Liver (tissue), 9 donors: ENCODE measurements around the gene ABT1. TPM values are rescaled to one million over a fixed set of nuclear protein-coding genes. Genes with fewer than 3 reads are reported as not detected.

Source experiments
- DNase-seq: peaks from one replicate; pipeline ENCODE4 v3.0.0-alpha.2; 2017; ENCODE audit warnings: low spot score
- H3K27ac ChIP-seq, 2 donors: one replicate each; pipeline ENCODE4 v1.7.0; 2013; ENCODE audit warnings: inconsistent platforms in 2 of 2, low read length in 2 of 2, control low read depth in 1 of 2, low read depth in 1 of 2, mild to moderate bottlenecking in 1 of 2
- H3K27me3 ChIP-seq, 4 donors: one replicate each; pipeline versions ENCODE4 v1.6.1 to v1.7.0; 2013; ENCODE audit warnings: low read length in 3 of 4, inconsistent platforms in 1 of 4, mild to moderate bottlenecking in 1 of 4, moderate library complexity in 1 of 4; ENCODE audit not compliant: control insufficient read depth in 4 of 4, insufficient read depth in 4 of 4
- H3K36me3 ChIP-seq, 4 donors: one replicate each; pipeline versions ENCODE4 v1.6.1 to v1.7.0; 2013; ENCODE audit warnings: low read length in 3 of 4, mild to moderate bottlenecking in 3 of 4, low read depth in 1 of 4, moderate library complexity in 1 of 4; ENCODE audit not compliant: control insufficient read depth in 4 of 4, insufficient read depth in 3 of 4
- H3K4me1 ChIP-seq, 4 donors: one replicate each; pipeline versions ENCODE4 v1.6.1 to v1.7.0; 2013; ENCODE audit warnings: low read length in 3 of 4, mild to moderate bottlenecking in 3 of 4, moderate library complexity in 1 of 4; ENCODE audit not compliant: control insufficient read depth in 4 of 4, insufficient read depth in 4 of 4
- H3K4me3 ChIP-seq, 3 donors: one replicate each; pipeline versions ENCODE4 v1.6.1 to v1.7.0; 2013; ENCODE audit warnings: low read length in 3 of 3, control low read depth in 1 of 3, low read depth in 1 of 3, mild to moderate bottlenecking in 1 of 3
- H3K9ac ChIP-seq, 2 donors: one replicate each; pipeline ENCODE4 v1.7.0; 2013; ENCODE audit warnings: low read length in 2 of 2, mild to moderate bottlenecking in 2 of 2, moderate library complexity in 2 of 2, control low read depth in 1 of 2, low read depth in 1 of 2
- H3K9me3 ChIP-seq, 4 donors: one replicate each; pipeline versions ENCODE4 v1.6.1 to v1.7.0; 2013; ENCODE audit warnings: low read length in 3 of 4; ENCODE audit not compliant: control insufficient read depth in 4 of 4
- EGR1 ChIP-seq, 2 donors: IDR thresholded peaks; 2 replicates each; pipeline ENCODE4 v1.6.1; 2016 to 2018; ENCODE audit warnings: antibody characterized with exemption in 2 of 2, low read depth in 2 of 2
- FOXA1 ChIP-seq: IDR thresholded peaks from 2 replicates; pipeline ENCODE4 v1.6.1; 2016; ENCODE audit warnings: antibody characterized with exemption
- FOXA2 ChIP-seq: IDR thresholded peaks from 2 replicates; pipeline ENCODE4 v1.6.1; 2016; ENCODE audit warnings: antibody characterized with exemption
- GABPA ChIP-seq, 2 donors: IDR thresholded peaks in 1 of 2; conservative IDR thresholded peaks in 1 of 2; 2 replicates each; pipeline ENCODE4 v1.6.1; 2016; ENCODE audit warnings: antibody characterized with exemption in 2 of 2, mild to moderate bottlenecking in 1 of 2, moderate library complexity in 1 of 2
- RXRA ChIP-seq, 2 donors: IDR thresholded peaks; 2 replicates each; pipeline ENCODE4 v1.6.1; 2017 to 2018; ENCODE audit warnings: antibody characterized with exemption in 2 of 2, mild to moderate bottlenecking in 1 of 2
- SP1 ChIP-seq: IDR thresholded peaks from 2 replicates; pipeline ENCODE4 v1.6.1; 2018; ENCODE audit warnings: antibody characterized with exemption, mild to moderate bottlenecking
- WGBS: extraction: QIAGEN DNeasy Blood & Tissue Kit; methylation state at CpG from one replicate; pipeline ENCODE4 v1.1.7; 2013; 5-methylcytosine and 5-hydroxymethylcytosine counted together
- polyA plus RNA-seq, 2 donors: library from polyadenylated mRNA; stranded (reverse) in 1 of 2; unstranded in 1 of 2; fragments of 200-250 nt in 1 of 2; fragments of >200 nt in 1 of 2; fragmentation: Nextera tagmentation in 1 of 2; extraction: Ambion mirVana in 1 of 2; gene quantifications; one replicate each; pipeline versions ENCODE4 v1.2.1 to v1.2.3, GENCODE V29; 2013 to 2015
- total RNA-seq, 2 donors: library from RNA; depleted of rRNA; stranded (reverse); fragments of >200 nt; gene quantifications; one replicate each; pipeline ENCODE4 v1.2.3, GENCODE V29; 2014
- TF ChIP-seq, protein P1 (sequence below): IDR thresholded peaks from 2 replicates; pipeline ENCODE4 v1.6.1; 2016; ENCODE audit warnings: antibody characterized with exemption
- TF ChIP-seq, protein P2 (sequence below): IDR thresholded peaks from 2 replicates; pipeline ENCODE4 v1.6.1; 2016; ENCODE audit warnings: antibody characterized with exemption
- TF ChIP-seq, protein P3 (sequence below): IDR thresholded peaks from 2 replicates; pipeline ENCODE4 v1.6.1; 2016; ENCODE audit warnings: antibody characterized with exemption, mild to moderate bottlenecking
- TF ChIP-seq, protein P4 (sequence below): fragments of 150-350 bp; IDR thresholded peaks from 2 replicates; pipeline ENCODE4 v1.5.1; 2017; ENCODE audit warnings: improper control_type of control experiment, low read depth, low read length; ENCODE audit not compliant: missing input control
- donor health status: healthy.
- donor health status: healthy.
- donor health status: healthy.
- donor health status: healthy.
- donor health status: healthy.

The ABT1 gene
- total and polyA plus RNA-seq, 4 donors, result 8.3 to 13.0 (median 10.0) TPM

DNA sequence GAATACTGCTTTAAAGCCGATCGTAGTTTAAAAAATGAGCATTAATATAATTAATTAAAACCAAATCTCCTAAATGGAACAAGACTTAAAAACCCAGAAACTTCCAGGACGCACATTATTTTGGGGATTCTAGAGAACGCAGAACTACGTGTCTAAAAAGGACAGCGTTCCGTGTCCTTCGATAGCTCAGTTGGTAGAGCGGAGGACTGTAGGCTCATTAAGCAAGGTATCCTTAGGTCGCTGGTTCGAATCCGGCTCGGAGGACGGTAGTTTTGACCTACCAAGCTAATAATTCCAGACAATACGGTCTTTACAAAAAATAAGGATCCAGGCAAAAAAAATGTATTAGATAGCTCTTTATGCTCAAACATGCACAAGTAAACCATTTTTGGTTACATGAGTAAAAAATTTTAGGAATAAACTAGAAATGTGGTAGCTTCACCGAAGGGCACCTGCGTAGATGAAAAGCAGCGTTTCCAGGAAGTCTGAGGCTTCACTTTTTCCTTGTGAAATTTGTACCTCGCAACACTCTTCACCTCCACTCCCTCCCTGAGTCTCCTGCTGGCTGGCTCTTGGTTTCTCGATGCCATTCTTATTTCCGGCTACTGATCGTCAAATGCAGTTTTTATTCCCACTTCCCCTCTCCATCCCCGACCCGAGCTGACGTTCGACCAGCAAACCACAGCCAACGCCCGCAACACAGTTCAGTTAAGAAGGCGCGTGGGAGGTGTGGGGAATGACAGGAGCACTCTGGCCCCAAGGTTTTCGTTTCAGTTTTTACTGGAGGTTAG, 19.6 kb upstream of the ABT1 start:
- no peak overlapping the region for H3K27ac ChIP-seq
- peaks cover 0 to 18% (median 7%) of the 10 kb centered on the region in 4 donors for H3K9me3 ChIP-seq
- peaks cover 0 to 10% (median 6%) of the 10 kb centered on the region in 4 donors for H3K27me3 ChIP-seq
- peak overlapping the region in 1 of 3 donors; percentile 3 for H3K4me3 ChIP-seq
- H3K4me1 ChIP-seq, result peaks cover 0 to 3% (median 2%) of the 10 kb centered on the region in 4 donors
- no peak for TF ChIP-seq RXRA (IDR thresholded peaks at IDR 0.05)
- TF ChIP-seq, protein P1, sequence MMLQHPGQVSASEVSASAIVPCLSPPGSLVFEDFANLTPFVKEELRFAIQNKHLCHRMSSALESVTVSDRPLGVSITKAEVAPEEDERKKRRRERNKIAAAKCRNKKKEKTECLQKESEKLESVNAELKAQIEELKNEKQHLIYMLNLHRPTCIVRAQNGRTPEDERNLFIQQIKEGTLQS, result peak; percentile 16
- no peak for TF ChIP-seq GABPA (IDR thresholded peaks at IDR 0.05 in 1 of 2, conservative IDR thresholded peaks at IDR 0.05 in 1 of 2)
- H3K36me3 ChIP-seq, result no peaks in the 10 kb centered on the region
- H3K9ac ChIP-seq, result no peak overlapping the region
- DNase-seq, result no peak
- 8% methylated on average over 31 of the region's 31 CpGs for WGBS

DNA sequence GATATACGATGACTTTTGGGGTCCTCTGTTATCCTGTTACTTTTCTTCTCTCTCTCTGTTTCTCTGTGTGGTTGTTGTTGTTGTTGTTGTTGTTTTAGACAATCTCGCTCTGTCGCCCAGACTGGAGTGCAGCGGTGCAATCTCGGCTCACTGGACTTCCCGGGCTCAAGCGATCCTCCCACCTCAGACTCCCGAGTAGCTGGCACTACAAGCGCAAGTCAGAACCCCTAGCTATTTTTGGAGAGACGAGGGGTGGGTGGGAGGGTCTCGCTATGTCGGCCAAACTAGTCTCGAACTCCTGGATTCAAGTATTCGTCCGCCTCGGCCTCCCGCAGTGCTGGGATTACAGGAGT, 19.1 kb upstream of the ABT1 start:
- H3K27ac ChIP-seq, result no peak overlapping the region
- H3K9me3 ChIP-seq, result peaks cover 0 to 18% (median 7%) of the 10 kb centered on the region in 4 donors
- H3K4me1 ChIP-seq, result no peaks in the 10 kb centered on the region
- H3K4me3 ChIP-seq, result no peak overlapping the region
- peaks cover 0 to 10% (median 6%) of the 10 kb centered on the region in 4 donors for H3K27me3 ChIP-seq
- 23% methylated on average over 17 of the region's 17 CpGs for WGBS
- H3K36me3 ChIP-seq, result no peaks in the 10 kb centered on the region
- TF ChIP-seq, protein P2, sequence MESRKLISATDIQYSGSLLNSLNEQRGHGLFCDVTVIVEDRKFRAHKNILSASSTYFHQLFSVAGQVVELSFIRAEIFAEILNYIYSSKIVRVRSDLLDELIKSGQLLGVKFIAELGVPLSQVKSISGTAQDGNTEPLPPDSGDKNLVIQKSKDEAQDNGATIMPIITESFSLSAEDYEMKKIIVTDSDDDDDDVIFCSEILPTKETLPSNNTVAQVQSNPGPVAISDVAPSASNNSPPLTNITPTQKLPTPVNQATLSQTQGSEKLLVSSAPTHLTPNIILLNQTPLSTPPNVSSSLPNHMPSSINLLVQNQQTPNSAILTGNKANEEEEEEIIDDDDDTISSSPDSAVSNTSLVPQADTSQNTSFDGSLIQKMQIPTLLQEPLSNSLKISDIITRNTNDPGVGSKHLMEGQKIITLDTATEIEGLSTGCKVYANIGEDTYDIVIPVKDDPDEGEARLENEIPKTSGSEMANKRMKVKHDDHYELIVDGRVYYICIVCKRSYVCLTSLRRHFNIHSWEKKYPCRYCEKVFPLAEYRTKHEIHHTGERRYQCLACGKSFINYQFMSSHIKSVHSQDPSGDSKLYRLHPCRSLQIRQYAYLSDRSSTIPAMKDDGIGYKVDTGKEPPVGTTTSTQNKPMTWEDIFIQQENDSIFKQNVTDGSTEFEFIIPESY, result no peak
- TF ChIP-seq, protein P3, sequence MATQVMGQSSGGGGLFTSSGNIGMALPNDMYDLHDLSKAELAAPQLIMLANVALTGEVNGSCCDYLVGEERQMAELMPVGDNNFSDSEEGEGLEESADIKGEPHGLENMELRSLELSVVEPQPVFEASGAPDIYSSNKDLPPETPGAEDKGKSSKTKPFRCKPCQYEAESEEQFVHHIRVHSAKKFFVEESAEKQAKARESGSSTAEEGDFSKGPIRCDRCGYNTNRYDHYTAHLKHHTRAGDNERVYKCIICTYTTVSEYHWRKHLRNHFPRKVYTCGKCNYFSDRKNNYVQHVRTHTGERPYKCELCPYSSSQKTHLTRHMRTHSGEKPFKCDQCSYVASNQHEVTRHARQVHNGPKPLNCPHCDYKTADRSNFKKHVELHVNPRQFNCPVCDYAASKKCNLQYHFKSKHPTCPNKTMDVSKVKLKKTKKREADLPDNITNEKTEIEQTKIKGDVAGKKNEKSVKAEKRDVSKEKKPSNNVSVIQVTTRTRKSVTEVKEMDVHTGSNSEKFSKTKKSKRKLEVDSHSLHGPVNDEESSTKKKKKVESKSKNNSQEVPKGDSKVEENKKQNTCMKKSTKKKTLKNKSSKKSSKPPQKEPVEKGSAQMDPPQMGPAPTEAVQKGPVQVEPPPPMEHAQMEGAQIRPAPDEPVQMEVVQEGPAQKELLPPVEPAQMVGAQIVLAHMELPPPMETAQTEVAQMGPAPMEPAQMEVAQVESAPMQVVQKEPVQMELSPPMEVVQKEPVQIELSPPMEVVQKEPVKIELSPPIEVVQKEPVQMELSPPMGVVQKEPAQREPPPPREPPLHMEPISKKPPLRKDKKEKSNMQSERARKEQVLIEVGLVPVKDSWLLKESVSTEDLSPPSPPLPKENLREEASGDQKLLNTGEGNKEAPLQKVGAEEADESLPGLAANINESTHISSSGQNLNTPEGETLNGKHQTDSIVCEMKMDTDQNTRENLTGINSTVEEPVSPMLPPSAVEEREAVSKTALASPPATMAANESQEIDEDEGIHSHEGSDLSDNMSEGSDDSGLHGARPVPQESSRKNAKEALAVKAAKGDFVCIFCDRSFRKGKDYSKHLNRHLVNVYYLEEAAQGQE, result no peak
- TF ChIP-seq SP1 (no peak), EGR1 (IDR thresholded peaks at IDR 0.05; ENCODE audit: low read depth in 2 of 2) (no peak), RXRA (IDR thresholded peaks at IDR 0.05) (no peak), FOXA1 (no peak), GABPA (IDR thresholded peaks at IDR 0.05 in 1 of 2, conservative IDR thresholded peaks at IDR 0.05 in 1 of 2) (no peak), FOXA2 (no peak)
- TF ChIP-seq, protein P4, sequence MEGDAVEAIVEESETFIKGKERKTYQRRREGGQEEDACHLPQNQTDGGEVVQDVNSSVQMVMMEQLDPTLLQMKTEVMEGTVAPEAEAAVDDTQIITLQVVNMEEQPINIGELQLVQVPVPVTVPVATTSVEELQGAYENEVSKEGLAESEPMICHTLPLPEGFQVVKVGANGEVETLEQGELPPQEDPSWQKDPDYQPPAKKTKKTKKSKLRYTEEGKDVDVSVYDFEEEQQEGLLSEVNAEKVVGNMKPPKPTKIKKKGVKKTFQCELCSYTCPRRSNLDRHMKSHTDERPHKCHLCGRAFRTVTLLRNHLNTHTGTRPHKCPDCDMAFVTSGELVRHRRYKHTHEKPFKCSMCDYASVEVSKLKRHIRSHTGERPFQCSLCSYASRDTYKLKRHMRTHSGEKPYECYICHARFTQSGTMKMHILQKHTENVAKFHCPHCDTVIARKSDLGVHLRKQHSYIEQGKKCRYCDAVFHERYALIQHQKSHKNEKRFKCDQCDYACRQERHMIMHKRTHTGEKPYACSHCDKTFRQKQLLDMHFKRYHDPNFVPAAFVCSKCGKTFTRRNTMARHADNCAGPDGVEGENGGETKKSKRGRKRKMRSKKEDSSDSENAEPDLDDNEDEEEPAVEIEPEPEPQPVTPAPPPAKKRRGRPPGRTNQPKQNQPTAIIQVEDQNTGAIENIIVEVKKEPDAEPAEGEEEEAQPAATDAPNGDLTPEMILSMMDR, result no peak
- DNase-seq, result no peak
- no peak overlapping the region for H3K9ac ChIP-seq
